ENCODE data around the gene SPDYE11. TPM values are rescaled to one million over a fixed set of nuclear protein-coding genes. Genes with fewer than 3 reads are reported as not detected.
"Not testable (repeated sequence)": the region's sequence is repeated elsewhere in the genome, so short reads cannot be mapped to it uniquely, and the experiment has no call there.

Gene SPDYE11
- not detected for total RNA-seq
- long read RNA-seq, result 0 reads

- intact Hi-C loops (cut with DNase I); ATAC-seq; DNase-seq (ENCODE audit: missing footprints): not testable (repeated sequence)
These were observed at the start of gene SPDYE11 for GRCh38 chr7:73057811-73058210. Gene SPDYE11 (minus strand): TSS chr7:73057911. CDS start chr7:73056111, 1,800 bp downstream.

- DNase-seq (ENCODE audit: missing footprints); intact Hi-C loops (cut with DNase I); ATAC-seq: not testable (repeated sequence)
These were observed 28.2 kb upstream of the SPDYE11 start, which contains the start of gene SPDYE9 for GRCh38 chr7:73085938-73086337. Gene SPDYE9 (minus strand): TSS chr7:73086038. CDS start chr7:73084238, 1,800 bp downstream.

- intact Hi-C loops (cut with DNase I); DNase-seq (ENCODE audit: missing footprints); ATAC-seq: not testable (repeated sequence)
These were observed 28.0 kb downstream of the SPDYE11 start, which contains the start of gene SPDYE8 for GRCh38 chr7:73029666-73030065. Gene SPDYE8 (minus strand): TSS chr7:73029766. CDS start chr7:73027966, 1,800 bp downstream.

GRCh38 chr7:73006491-73006890, 51.2 kb downstream of the SPDYE11 start:
- intact Hi-C loops (cut with DNase I); ATAC-seq: not testable (repeated sequence)
- DNase-seq (ENCODE audit: missing footprints), result peak; percentile 17

- intact Hi-C loops (cut with DNase I), result not testable (repeated sequence)
- peak; percentile 98 for ATAC-seq
- DNase-seq (ENCODE audit: missing footprints), result peak; percentile 90
These were observed 51.8 kb downstream of the SPDYE11 start for GRCh38 chr7:73005693-73006447.

- DNase-seq (ENCODE audit: missing footprints), result peak; percentile 94
- intact Hi-C loops (cut with DNase I), result not testable (repeated sequence)
- ATAC-seq, result peak; percentile 98
These were observed 52.4 kb downstream of the SPDYE11 start for GRCh38 chr7:73005356-73005692.

GRCh38 chr7:72997887-72998468, 59.7 kb downstream of the SPDYE11 start:
- DNase-seq (ENCODE audit: missing footprints); ATAC-seq; intact Hi-C loops (cut with DNase I): not testable (repeated sequence)

Other genes starting within 250 kb of the SPDYE11 start
- 3.1 TPM for gene TYW1B, start 229.7 kb downstream of the SPDYE11 start, total RNA-seq
- gene POM121, start 132.8 kb downstream of the SPDYE11 start, total RNA-seq, result 15.5 TPM
- 0.81 TPM for gene TRIM74, start 88.4 kb downstream of the SPDYE11 start, total RNA-seq
- not detected for gene SPDYE8, start 28.1 kb downstream of the SPDYE11 start, total RNA-seq
- not detected for gene SPDYE9, start 28.1 kb upstream of the SPDYE11 start, total RNA-seq

Data from Right ventricle myocardium inferior (tissue), 1 donor.